NCI-H1048 (cell line): ENCODE results near the gene MRPL22.
"Not testable (repeated sequence)": the region's sequence is repeated elsewhere in the genome, so short reads cannot be mapped to it uniquely, and the experiment has no call there.

ENCODE experiments used
- DNase-seq: peaks from one replicate; lab custom pipeline; 2025; lab: John Stamatoyannopoulos, UW

Gene MRPL22

DNA sequence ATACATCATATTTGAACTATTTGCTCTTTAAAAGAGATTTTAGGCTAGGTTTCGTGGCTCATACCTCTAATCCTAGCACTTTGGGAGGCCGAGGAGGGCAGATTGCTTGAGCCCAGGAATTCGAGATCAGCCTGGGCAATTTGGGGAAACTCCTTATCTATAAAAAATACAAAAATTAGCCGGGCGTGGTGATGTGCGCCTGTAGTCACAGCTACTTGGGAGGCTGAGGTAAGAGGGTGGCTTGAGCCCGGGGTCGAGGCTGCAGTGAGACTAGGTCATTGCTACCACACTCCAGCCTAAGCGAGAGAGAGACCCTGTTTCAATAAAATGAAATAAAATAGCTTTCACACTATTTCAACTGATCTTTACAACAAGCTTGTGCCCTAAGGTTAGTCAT, 500 bp upstream of the MRPL22 start:
- no peak for DNase-seq

DNA sequence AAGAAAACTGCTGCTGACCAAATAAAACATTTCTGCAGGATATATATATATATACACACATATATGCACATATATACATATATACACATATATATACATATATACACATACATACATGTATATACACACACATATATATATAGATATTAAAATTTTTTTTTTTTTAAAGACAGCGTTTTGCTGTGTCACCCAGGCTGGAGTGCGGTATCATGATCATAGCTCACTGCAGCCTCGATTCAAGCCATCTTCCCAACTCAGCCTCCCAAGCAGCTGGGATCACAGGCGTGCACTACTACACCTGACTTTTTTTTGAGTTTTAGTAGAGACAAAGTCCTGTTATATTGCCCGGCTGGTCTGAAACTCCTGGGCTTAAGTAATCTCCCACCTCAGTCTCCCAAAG, 2.7 kb downstream of the MRPL22 start:
- no peak for DNase-seq

DNA sequence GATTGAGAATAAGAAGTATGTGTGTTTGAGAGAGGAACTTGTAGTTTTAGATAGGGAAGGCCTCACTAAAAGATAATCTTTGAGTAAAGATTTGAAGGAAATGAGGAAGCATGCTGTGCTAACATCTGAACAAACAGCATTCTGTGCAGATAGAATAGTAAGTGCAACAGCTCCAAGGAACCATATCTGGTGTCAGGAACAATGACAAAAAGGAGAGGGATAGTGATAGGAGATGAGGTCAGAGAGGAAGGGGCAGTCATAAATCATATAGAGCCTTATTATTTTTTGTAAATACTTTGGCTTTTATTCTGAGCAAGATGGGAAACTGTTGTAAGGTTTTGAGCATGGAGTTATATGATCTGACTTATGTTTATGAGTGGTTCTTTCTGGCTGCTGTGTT, 3.8 kb downstream of the MRPL22 start:
- DNase-seq = no peak

DNA sequence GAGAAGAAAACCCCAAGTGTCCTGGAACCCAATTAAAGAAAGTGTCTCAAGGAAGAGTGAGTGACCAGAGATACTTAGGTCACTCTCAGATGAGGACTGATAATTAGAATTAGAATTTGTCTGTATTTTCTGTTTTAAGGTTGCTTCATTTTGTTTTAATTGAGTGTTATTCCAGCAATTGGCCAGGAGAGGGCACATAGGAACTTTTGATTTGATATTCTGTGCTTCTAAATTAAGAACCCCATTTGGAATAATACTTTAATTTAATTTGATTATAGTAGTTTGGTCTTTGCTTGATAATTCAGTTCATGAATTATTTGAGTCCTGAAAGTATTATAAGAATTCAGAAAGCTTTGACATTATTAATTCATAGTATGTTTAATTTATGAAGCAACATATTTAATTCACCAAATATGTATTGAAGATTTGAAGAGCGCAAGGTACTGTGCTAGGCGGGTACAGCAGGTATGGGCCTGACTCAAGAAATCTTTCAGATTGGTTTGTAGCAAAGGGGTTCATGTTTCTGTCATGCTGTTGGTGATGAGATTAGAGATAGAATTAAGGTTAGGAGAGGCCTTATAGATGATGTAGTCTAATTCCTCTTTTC, 4.9 kb downstream of the MRPL22 start:
- no peak for DNase-seq

DNA sequence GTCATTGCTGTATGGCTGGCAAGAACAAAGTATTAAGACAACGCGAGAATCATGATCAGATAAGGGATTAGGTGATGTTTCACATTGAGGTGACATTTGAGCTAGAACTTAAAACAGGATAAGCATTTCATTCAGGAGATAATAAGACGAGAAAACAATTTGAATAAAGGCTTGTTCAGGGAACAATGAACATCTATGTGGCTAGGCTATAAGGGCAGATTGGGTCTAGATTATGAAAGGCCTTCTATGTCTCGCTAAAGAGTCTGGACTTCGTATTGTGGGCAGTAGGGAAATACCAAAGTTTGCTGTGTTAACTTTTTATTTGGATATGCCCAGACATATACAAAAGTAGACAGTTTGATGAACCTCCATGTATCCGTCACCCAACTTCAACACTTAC, 6.9 kb downstream of the MRPL22 start:
- DNase-seq = peak; percentile 15

DNA sequence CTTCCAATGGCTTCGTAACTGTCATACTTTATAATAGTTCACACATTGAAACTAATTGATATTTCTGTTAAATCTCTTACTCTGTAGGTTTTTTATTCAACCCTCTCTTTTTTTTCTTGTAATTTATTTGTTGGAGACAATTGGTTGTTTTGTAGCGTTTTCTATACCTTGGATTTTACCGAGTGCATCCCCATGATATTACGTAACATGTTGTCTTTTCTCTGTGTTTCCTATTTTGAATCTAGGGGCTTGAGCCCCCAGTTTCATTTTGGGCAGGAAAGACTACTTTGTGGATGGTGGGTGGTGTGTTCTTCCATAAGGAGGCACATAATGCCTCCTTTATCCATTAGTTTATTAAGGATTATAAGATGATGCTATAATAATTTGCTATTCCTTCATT, 7.4 kb downstream of the MRPL22 start:
- DNase-seq = no peak

DNA sequence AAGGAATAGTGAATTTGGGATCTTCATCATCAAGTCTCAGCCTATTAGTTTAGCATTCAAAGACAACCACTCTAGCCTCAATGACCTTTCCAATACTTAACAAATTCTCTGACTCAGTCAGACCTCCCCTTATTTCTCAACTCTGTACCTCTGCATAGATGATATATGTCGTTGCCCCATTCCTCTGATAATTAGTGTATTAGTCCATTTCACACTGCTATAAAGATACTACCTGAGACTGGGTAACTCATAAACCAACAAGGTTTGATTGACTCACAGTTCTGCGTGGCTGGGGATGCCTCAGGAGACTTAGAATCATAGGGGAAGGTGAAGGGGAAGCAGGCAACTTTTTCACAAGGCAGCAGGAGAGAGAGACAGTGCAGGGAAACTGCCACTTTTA, 8.9 kb downstream of the MRPL22 start:
- DNase-seq = no peak

DNA sequence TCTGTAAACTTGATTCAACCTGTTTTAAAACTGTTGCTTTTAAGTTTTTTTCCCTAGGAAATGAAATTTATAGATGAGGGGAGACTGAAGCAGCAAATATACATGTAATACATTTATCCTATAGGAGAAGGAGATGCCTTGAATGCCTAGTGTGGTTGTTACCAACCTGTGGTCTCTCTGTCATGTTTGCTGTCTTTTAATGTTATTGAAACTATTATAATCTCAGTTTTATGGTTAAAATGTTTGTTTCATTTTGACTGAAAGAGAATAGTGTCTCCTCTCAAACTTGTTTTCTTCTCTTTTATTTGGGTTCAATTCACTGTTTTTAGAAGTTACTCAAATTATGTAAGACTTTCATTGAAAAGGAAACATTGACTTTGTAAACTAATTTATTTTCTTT, 15.8 kb downstream of the MRPL22 start:
- no peak for DNase-seq

DNA sequence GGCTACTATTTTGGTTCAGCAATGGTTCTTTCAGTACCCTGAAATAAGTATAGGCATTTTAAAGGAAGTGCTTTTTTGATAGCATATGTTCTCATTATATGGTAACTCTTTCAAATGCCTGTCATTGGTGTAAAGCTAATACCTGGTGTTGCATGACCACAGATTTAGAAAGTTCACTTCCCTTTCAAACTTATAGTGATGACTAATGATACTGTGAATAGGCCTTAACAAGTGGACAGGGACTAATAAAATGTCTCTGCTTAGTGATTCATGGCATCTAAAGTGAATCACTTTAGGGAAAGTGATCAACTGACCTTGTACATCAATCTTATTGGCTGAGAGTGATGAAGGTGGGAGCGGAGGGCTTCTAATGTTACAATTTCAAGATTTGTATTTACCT, 21.6 kb downstream of the MRPL22 start:
- DNase-seq = no peak

DNA sequence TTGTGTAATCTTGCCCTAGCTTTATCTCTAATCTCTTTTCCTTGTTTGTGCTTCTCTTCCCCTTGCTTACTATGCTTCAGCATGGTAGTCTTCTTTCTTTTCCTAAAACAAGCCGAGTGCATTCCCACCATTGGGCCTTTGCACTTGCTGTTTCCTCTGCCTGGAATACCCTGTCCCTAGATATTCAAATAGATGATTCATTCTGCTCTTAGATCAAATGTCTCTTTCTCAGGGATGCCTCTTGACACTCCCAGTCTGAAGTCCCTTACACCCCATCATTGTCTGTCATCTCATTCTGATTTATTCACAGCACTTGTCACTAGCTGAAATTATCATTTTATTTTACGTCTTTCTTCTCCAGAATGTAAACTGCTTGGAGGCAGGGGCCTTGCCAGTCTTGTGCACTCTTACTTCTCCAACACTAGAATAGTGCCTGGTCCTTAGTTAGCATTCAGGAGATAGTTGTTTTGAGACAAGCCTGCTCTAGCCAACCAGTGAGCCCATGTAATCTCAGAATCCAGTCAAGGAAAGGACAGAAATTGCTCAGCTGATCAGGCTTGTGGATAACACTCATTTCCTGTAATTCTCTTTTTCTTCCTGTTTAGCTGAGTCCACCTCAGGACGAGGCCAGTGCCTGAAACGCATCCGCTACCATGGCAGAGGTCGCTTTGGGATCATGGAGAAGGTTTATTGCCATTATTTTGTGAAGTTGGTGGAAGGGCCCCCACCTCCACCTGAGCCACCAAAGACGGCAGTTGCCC, 25.4 kb downstream of the MRPL22 start:
- no peak for DNase-seq

DNA sequence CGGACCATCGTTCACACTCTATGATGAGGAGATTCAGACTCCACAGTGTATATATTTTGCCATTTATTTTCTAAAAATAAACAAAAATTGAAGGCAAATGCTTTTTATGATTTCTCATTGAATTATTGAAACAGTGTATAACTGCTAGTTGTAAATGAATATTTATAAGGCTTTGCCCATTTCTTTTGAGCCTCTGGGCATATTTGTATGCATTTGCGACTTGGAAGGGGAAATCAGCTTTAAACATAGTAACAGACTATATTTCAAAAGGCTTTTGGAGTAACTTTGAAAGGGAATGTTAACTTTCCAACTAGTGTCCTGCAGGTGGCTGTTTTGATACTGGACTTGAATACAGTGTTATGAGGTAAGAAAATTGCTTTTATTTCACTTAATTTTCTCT, 26.0 kb downstream of the MRPL22 start:
- DNase-seq = no peak

DNA sequence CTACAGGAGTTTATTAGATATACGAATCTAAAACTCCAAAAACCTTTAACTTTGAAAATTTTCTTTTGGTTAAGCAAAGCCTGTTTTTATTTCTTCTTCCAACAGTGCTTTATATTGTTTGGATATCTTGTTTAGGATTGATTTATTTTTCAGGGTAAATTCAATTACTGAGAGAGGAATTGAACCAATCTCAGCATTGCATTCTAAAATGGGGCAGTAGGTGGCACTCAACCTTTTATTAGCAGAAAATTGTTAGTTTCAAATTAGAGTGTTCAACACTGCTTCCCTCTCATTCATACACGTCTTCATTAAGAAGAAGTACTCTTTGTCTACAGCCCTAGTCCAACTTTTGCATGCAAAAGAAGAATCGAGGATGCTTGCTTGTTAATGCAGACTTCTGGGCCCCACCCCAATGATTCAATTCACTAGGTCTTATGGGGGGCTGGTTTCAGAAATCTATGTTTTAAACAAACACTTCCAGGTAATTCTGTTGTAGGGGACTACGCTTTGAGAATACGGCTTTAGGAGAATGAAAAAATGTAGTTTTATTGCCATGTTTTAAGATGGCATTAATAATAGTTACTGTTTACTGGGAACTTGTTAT, 26.6 kb downstream of the MRPL22 start:
- peak; percentile 22 for DNase-seq

DNA sequence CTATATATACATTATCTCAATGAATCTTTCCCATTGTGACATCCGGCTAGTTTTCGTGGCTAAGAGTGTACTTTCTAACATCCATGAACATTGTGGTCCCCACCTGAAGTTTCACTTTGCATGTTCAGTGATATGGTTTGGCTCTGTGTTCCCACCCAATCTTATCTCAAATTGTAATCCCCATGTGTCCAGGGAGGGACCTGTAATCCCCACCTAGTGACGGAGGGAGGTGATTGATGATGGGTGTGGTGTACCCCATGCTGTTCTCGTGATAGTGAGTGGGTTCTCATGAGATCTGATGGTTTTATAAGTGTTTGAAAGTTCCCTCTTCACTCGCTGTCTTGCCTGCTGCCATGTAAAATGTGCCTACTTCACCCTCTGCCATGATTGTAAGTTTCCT, 28.1 kb downstream of the MRPL22 start:
- no peak for DNase-seq

DNA sequence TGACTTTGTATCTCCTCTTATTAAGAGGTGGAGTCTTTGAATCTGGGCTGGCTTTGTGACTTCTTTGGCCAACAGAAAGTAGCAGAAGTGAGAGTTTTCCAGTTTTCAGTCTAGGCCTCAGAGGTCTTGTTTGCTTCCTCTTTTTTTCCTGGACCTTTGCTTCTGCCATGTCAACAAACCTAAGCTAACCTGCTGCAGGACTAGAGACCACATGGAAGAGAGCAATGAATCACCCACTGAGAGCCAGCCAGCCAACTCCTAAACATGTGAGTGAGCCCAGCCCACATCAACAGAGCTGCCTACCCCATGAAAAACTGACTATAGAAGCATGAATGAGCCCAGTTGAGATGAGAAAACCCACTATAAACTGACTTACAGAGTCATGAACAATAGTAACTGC, 29.9 kb downstream of the MRPL22 start:
- DNase-seq = no peak

DNA sequence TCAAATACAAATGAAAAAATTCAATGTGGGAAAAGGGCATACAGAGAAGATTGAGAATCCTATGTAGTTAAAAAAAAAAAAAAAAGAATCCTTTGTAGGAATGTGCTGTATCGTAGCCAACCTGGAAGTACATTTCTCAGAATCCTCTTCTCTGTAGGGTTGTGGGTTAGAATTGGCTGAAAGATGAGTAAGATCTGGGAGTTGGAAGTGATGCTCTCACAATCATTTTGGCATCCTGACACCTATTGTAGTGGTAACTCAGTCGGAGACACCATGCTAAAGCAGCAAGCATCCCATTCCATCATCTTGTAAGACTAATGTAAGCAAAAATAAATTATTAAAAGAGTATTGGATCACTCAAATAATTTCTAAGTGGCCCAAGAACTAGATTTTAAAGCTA, 30.6 kb downstream of the MRPL22 start:
- no peak for DNase-seq

DNA sequence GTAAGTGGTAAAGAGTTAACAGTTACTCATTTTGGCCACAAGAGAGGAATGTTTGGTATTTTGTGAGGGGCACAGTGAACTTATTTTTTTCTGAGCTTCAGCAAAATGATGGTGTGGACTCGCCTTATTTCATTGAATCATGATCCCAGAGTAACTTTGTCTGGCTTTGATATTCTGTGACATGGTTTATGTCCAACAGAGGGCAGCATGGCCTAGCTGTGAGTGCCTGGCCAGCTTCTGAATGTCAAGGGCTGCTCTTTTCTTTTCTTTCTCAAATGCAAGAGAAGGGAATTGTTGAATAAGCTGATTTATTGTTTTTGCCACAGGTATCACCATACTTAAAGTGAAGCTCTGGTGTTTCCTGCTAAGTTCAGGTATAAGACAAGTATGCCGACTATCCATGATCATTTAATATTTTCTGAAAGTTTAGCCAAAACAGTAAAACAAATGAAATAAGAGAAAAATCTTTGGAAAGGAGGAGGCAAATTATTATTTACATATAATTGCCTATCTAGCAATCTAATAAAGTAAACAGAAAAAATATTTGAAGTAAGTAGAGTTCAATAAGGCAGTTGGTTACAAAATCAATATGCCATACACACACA, 31.7 kb downstream of the MRPL22 start:
- DNase-seq = no peak

DNA sequence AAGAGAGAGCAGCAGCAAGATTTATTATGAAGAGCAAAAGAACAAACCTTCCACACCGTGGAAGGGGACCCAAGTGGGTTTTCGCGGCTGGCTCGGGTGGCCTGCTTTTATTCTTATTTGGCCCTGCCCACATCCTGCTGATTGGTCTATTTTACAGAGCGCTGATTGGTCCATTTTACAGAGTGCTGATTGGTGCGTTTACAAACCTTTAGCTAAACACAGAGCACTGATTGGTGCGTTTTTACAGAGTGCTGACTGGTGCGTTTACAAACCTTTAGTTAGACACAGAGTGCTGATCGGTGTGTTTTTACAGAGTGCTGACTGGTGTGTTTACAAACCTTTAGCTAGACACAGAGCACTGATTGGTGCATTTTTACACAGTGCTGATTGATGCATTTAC, 35.2 kb downstream of the MRPL22 start:
- not testable (repeated sequence) for DNase-seq

DNA sequence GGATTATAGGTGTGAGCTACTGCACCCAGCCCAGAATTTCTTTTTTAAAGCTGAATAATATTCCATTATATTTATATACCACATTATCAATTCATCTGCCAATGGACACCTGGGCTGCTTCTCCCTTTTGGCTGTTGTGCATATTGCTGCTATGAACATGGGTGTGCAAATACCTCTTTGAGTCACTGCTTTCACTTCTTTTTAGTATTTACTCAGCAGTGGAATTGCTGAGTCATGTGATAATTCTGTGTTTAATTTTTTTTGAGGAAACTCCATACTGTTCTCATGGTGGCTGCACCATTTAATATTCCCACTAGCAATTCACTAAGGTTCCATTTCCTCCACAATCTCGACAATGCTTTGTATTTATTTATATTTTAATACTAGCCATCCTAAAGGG, 36.5 kb downstream of the MRPL22 start:
- no peak for DNase-seq

DNA sequence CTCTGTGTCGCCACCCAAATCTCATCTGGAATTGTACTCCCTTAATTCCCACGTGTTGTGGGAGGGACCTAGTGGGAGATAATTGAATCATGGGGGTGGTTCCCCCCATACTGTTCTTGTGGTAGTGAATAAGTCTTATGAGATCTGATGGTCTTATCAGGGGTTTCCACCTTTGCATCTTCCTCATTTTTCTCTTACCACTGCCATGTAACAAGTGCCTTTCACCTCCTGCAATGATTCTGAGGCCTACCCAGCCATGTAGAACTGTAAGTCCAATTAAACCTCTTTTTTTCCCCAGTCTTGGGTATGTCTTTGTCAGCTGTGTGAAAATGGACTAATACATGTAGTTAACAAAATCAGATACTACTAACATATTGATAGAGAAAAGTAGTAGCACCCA, 37.4 kb downstream of the MRPL22 start:
- not testable (repeated sequence) for DNase-seq

DNA sequence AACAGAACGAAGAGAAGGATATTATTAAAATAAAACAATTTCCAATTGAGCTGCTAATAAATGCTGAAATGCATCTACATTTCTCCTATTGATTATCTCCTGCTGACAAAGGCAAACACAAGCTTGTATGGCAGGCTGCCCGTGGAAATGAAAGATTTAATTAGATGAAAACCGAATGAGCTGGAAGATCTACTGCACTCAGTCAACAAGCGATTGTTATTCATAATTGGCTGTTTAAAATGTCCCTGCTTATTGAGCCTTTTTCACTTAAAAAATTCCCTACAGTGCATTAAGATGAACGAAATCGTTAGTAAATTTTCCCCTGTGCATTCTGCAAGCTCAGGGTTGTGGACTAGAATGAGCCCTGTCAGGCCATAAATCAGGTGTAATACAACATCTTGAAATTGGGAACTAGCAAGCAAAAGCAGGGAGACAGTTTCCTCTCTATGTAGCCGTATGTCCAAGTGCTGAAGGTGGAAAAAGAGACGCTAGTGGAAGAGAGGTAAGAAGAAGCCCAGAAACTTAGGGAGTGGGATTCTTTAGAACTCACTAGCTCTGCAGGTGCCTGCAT, 44.2 kb downstream of the MRPL22 start:
- no peak for DNase-seq

DNA sequence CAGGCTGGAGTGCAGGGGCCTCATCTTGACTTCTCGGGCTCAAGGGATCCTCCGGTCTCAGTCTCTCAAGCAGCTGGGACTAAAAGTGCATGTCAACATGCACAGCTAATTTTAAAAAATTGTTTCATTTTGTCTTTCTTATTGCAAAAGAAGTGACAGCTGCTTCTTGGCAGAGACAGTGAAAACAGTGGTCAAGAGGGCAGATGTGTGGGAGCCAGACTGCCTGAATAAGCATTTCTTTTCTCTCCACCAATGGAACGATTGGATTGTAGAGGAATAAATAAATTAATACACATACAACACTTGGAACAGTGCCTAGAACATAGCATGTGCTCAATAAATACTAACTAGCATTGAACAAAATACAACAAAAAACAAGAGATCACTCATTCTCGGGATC, 45.3 kb downstream of the MRPL22 start:
- no peak for DNase-seq

DNA sequence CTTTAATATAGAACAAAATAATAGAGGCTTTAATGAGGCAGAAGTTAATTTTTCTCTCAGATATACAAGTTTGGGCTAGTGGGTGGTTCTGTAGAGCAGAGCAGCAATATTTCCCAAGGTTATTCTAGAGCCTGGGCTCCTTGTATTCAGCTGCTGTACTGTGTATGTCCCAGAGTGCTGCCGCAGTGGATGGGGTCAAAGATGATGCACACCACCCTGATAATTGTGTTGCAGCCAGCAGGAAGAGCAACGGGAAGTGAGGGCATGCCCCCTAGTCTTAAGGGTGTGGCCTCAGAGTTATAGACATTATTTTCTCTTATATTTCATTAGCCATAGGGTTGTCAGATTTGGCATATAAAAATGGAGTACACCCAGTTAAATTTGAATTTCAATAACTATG, 48.8 kb downstream of the MRPL22 start:
- DNase-seq = no peak

DNA sequence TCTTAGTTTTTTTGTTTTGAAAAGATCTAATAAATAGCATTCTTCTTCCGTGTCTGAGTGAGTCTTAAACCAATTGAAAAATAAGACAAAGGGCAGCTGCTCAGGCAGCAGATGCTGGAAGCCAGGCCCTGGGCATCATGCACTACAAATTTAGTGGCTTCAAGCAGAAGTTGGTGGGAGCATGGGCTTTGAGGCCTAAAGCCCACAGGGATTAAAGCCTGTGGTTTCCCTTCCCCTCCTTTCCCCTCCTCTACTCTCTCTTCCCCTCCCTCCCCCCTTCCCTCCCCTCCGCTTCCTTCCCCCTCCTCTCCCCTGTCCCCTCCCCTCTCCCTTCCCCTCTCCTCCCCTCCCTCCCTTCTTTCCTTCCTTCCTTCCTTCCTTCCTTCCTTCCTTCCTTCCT, 52.6 kb downstream of the MRPL22 start:
- DNase-seq = no peak
